Adrenal gland (tissue), 5 donors: Measurements from ENCODE around the gene AGPAT3.

Experiments used
- POLR2A ChIP-seq, 2 donors: fragments of 450-650 bp; IDR thresholded peaks; one replicate each; pipeline ENCODE4 v1.6.1; 2017; ENCODE audit warnings: antibody characterized with exemption in 2 of 2, mild to moderate bottlenecking in 2 of 2, moderate library complexity in 1 of 2
- TF ChIP-seq, protein P1 (sequence below), 6 experiments: fragments of 450-650 bp in 4 of 6; fragments of 200-600 bp in 2 of 6; sonication (generic) in 1 of 6; IDR thresholded peaks; 1 replicate in 5 of 6; 2 replicates in 1 of 6; pipeline versions ENCODE4 v1.5.1 to v1.8.0; 2016 to 2021; ENCODE audit warnings: antibody characterized with exemption in 6 of 6, mild to moderate bottlenecking in 2 of 6, moderate library complexity in 1 of 6
- donor health status: DM: no; HTN: no; CAD: no.

DNA sequence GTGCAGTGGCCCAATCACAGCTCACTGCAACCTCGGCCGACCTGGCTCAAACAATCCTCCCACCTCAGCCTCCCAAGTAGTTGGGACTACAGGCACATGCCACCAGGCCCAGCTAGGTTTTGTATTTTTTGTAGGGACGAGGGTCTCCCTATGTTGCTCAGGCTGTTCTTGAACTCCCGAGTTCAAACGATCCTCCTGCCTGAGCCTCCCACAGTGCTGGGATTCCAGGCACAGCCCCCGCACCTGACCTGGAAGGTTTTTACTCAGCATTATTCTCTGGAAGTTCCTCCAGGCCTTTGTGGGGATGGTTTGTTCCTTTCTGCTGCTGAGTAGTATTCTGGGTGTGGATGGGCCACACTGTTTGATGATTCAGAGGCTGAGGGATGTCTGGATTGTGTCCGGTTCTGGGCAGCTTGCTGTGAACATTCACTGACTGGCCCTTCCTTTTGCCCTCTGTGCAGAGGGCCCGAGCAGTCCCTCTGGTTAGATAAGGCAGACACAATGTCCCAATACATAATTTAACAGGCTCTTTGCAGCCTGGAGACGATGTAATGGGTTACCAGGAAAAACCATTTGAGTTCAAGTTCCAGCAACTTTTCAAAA lies 141.1 kb downstream of the AGPAT3 start:
- TF ChIP-seq POLR2A (IDR thresholded peaks at IDR 0.05), result no peak
- TF ChIP-seq, protein P1, sequence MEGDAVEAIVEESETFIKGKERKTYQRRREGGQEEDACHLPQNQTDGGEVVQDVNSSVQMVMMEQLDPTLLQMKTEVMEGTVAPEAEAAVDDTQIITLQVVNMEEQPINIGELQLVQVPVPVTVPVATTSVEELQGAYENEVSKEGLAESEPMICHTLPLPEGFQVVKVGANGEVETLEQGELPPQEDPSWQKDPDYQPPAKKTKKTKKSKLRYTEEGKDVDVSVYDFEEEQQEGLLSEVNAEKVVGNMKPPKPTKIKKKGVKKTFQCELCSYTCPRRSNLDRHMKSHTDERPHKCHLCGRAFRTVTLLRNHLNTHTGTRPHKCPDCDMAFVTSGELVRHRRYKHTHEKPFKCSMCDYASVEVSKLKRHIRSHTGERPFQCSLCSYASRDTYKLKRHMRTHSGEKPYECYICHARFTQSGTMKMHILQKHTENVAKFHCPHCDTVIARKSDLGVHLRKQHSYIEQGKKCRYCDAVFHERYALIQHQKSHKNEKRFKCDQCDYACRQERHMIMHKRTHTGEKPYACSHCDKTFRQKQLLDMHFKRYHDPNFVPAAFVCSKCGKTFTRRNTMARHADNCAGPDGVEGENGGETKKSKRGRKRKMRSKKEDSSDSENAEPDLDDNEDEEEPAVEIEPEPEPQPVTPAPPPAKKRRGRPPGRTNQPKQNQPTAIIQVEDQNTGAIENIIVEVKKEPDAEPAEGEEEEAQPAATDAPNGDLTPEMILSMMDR (IDR thresholded peaks at IDR 0.05), result no peak
